ENCODE measurements around the gene NRL. TPM values are rescaled to one million over a fixed set of nuclear protein-coding genes. Genes with fewer than 3 reads are reported as not detected.
"Not testable (repeated sequence)": the region's sequence is repeated elsewhere in the genome, so short reads cannot be mapped to it uniquely, and the experiment has no call there.

Gene NRL
- polyA plus RNA-seq, 1 donor (not counting 4 experiments of a cell fraction or from before 2014, with no cell fraction given): 0.29 TPM

GRCh38 chr14:24036169-24036962 lies 78.4 kb downstream of the NRL start:
- Histone ChIP-seq H3K79me2 (ENCODE audit: control insufficient read depth, insufficient read depth, low read length) (no peaks in the 10 kb centered on the region), H3K4me2 (ENCODE audit: control insufficient read depth, extremely low read depth, insufficient read depth, low read depth, low read length) (peak overlapping the region; percentile 79), H3K9ac (ENCODE audit: control insufficient read depth, extremely low read depth, insufficient read depth, low read length) (peak overlapping the region; percentile 71), H3K4me1 (ENCODE audit: control insufficient read depth, extremely low read depth, insufficient read depth, low read length) (no peaks in the 10 kb centered on the region), H3K27ac (ENCODE audit: control insufficient read depth, insufficient read depth, low read length) (peak overlapping the region; percentile 43), H3K4me3 (ENCODE audit: control insufficient read depth in 2 of 3, extremely low read depth in 1 of 3, insufficient read depth in 2 of 3, low read depth in 1 of 3, low read length in 3 of 3) (peak overlapping the region; percentile 49 to 75 (median 60)), H3K9me3 (ENCODE audit: control insufficient read depth, low read depth, low read length) (no peaks in the 10 kb centered on the region), H2AFZ (ENCODE audit: control insufficient read depth, low read length) (peak overlapping the region; percentile 93), H4K20me1 (ENCODE audit: control insufficient read depth, extremely low read depth, insufficient read depth, low read length) (no peaks in the 10 kb centered on the region), H3K9me1 (ENCODE audit: control insufficient read depth, extremely low read depth, insufficient read depth, low read length) (no peaks in the 10 kb centered on the region), H3K27me3 (ENCODE audit: control insufficient read depth, extremely low read depth, insufficient read depth, low read length) (no peaks in the 10 kb centered on the region), H3K36me3 (ENCODE audit: control insufficient read depth in 2 of 2, extremely low read depth in 1 of 2, insufficient read depth in 2 of 2, low read length in 2 of 2) (no peaks in the 10 kb centered on the region)
- dilution Hi-C loops (cut with MboI; ENCODE audit: extremely low pct_ligation_motif_present, low sequenced_read_pairs): no loop called here
- TF ChIP-seq, protein P1, sequence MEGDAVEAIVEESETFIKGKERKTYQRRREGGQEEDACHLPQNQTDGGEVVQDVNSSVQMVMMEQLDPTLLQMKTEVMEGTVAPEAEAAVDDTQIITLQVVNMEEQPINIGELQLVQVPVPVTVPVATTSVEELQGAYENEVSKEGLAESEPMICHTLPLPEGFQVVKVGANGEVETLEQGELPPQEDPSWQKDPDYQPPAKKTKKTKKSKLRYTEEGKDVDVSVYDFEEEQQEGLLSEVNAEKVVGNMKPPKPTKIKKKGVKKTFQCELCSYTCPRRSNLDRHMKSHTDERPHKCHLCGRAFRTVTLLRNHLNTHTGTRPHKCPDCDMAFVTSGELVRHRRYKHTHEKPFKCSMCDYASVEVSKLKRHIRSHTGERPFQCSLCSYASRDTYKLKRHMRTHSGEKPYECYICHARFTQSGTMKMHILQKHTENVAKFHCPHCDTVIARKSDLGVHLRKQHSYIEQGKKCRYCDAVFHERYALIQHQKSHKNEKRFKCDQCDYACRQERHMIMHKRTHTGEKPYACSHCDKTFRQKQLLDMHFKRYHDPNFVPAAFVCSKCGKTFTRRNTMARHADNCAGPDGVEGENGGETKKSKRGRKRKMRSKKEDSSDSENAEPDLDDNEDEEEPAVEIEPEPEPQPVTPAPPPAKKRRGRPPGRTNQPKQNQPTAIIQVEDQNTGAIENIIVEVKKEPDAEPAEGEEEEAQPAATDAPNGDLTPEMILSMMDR (optimal IDR thresholded peaks at IDR 0.05 in 1 of 3, IDR thresholded peaks at IDR 0.05 in 1 of 3, conservative IDR thresholded peaks at IDR 0.05 in 1 of 3; ENCODE audit: extremely low read depth in 1 of 3, insufficient read depth in 2 of 3, low read length in 3 of 3): peak; percentile 70 to 86 (median 75)
- TF ChIP-seq EZH2 (IDR thresholded peaks at IDR 0.05; ENCODE audit: low read length): no peak
- FAIRE-seq (no peak), DNase-seq (ENCODE audit: low read depth, low spot score) (no peak)

- H3K9me1 ChIP-seq (ENCODE audit: control insufficient read depth, extremely low read depth, insufficient read depth, low read length); H2AFZ ChIP-seq (ENCODE audit: control insufficient read depth, low read length); H3K4me1 ChIP-seq (ENCODE audit: control insufficient read depth, extremely low read depth, insufficient read depth, low read length); H3K36me3 ChIP-seq (ENCODE audit: control insufficient read depth in 2 of 2, extremely low read depth in 1 of 2, insufficient read depth in 2 of 2, low read length in 2 of 2); H3K9ac ChIP-seq (ENCODE audit: control insufficient read depth, extremely low read depth, insufficient read depth, low read length); DNase-seq (ENCODE audit: low read depth, low spot score); dilution Hi-C loops (cut with MboI; ENCODE audit: extremely low pct_ligation_motif_present, low sequenced_read_pairs); H3K27ac ChIP-seq (ENCODE audit: control insufficient read depth, insufficient read depth, low read length); H4K20me1 ChIP-seq (ENCODE audit: control insufficient read depth, extremely low read depth, insufficient read depth, low read length); FAIRE-seq; H3K9me3 ChIP-seq (ENCODE audit: control insufficient read depth, low read depth, low read length); H3K79me2 ChIP-seq (ENCODE audit: control insufficient read depth, insufficient read depth, low read length); H3K27me3 ChIP-seq (ENCODE audit: control insufficient read depth, extremely low read depth, insufficient read depth, low read length): not testable (repeated sequence)
- Histone ChIP-seq H3K4me3 (ENCODE audit: control insufficient read depth in 2 of 3, extremely low read depth in 1 of 3, insufficient read depth in 2 of 3, low read depth in 1 of 3, low read length in 3 of 3) (peak overlapping the region in 1 of 3 experiments; percentile 60), H3K4me2 (ENCODE audit: control insufficient read depth, extremely low read depth, insufficient read depth, low read depth, low read length) (peak overlapping the region; percentile 79)
Observed at GRCh38 chr14:24035769-24036168, 79.0 kb downstream of the NRL start.

All from keratinocyte (primary cell).